WTC11 (cell line): ENCODE results near the gene ATP11A.

ENCODE experiments used
- ERG ChIP-seq: fragments of 250-450 bp; sonication (Bioruptor Pico); IDR thresholded peaks from 2 replicates; pipeline ENCODE4 v1.8.0; 2021; ENCODE audit warnings: mild to moderate bottlenecking
- ETV6 ChIP-seq: sonication (generic); formaldehyde crosslinking; IDR thresholded peaks from 2 replicates; pipeline ENCODE4 v1.8.1; 2022; ENCODE audit warnings: mild to moderate bottlenecking, missing genetic modification reagents
- FOXK1 ChIP-seq: sonication (generic); formaldehyde crosslinking; IDR thresholded peaks from 2 replicates; pipeline ENCODE4 v1.8.0; 2022; ENCODE audit warnings: mild to moderate bottlenecking, moderate library complexity, missing genetic modification reagents
- KAT7 ChIP-seq: sonication (generic); formaldehyde crosslinking; IDR thresholded peaks from 2 replicates; pipeline ENCODE4 v1.8.1; 2023; ENCODE audit warnings: missing genetic modification reagents, mild to moderate bottlenecking, borderline replicate concordance
- PREB ChIP-seq: sonication (generic); formaldehyde crosslinking; IDR thresholded peaks from 2 replicates; pipeline ENCODE4 v1.8.1; 2022; ENCODE audit warnings: mild to moderate bottlenecking, missing genetic modification reagents, moderate library complexity, borderline replicate concordance
- RELA ChIP-seq: sonication (generic); formaldehyde crosslinking; IDR thresholded peaks from 2 replicates; pipeline ENCODE4 v1.8.1; 2022; ENCODE audit warnings: missing genetic modification reagents, mild to moderate bottlenecking, borderline replicate concordance
- SP1 ChIP-seq: sonication (generic); formaldehyde crosslinking; conservative IDR thresholded peaks from 2 replicates; pipeline ENCODE4 v1.8.1; 2022; ENCODE audit warnings: missing genetic modification reagents
- TEAD4 ChIP-seq: sonication (generic); formaldehyde crosslinking; IDR thresholded peaks from 2 replicates; pipeline ENCODE4 v1.8.0; 2022; ENCODE audit warnings: mild to moderate bottlenecking, missing genetic modification reagents
- ZNF263 ChIP-seq: sonication (generic); formaldehyde crosslinking; IDR thresholded peaks from 2 replicates; pipeline ENCODE4 v1.8.1; 2022; ENCODE audit warnings: low read depth, mild to moderate bottlenecking, moderate library complexity, missing genetic modification reagents
- TF ChIP-seq, protein P1 (sequence below): fragments of 200-600 bp; IDR thresholded peaks from 2 replicates; pipeline ENCODE4 v1.8.0; 2022; ENCODE audit warnings: antibody characterized with exemption

GRCh38 chr13:112885242-112885781 lies 195.5 kb downstream of the ATP11A start:
- TF ChIP-seq ERG (CRISPR knock-in tag) (no peak), SP1 (CRISPR knock-in tag) (no peak), FOXK1 (CRISPR knock-in tag) (no peak), TEAD4 (CRISPR knock-in tag) (no peak), PREB (CRISPR knock-in tag) (no peak), ETV6 (CRISPR knock-in tag) (no peak), RELA (CRISPR knock-in tag) (no peak), KAT7 (CRISPR knock-in tag) (no peak), ZNF263 (CRISPR knock-in tag) (no peak)
- TF ChIP-seq, protein P1, sequence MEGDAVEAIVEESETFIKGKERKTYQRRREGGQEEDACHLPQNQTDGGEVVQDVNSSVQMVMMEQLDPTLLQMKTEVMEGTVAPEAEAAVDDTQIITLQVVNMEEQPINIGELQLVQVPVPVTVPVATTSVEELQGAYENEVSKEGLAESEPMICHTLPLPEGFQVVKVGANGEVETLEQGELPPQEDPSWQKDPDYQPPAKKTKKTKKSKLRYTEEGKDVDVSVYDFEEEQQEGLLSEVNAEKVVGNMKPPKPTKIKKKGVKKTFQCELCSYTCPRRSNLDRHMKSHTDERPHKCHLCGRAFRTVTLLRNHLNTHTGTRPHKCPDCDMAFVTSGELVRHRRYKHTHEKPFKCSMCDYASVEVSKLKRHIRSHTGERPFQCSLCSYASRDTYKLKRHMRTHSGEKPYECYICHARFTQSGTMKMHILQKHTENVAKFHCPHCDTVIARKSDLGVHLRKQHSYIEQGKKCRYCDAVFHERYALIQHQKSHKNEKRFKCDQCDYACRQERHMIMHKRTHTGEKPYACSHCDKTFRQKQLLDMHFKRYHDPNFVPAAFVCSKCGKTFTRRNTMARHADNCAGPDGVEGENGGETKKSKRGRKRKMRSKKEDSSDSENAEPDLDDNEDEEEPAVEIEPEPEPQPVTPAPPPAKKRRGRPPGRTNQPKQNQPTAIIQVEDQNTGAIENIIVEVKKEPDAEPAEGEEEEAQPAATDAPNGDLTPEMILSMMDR, result no peak
